Muscle layer of colon (tissue), 2 donors: Measurements from ENCODE around the gene TMEM225B.
"Not testable (repeated sequence)": the region's sequence is repeated elsewhere in the genome, so short reads cannot be mapped to it uniquely, and the experiment has no call there.

Experiments
- H3K27ac ChIP-seq: one replicate; pipeline ENCODE4 v1.7.0; 2013; ENCODE audit warnings: low read depth, mild to moderate bottlenecking, low read length, moderate library complexity
- H3K27me3 ChIP-seq, 2 donors: one replicate each; pipeline ENCODE4 v1.7.0; 2013; ENCODE audit warnings: low read length in 2 of 2, mild to moderate bottlenecking in 2 of 2; ENCODE audit not compliant: insufficient read depth in 2 of 2, control insufficient read depth in 1 of 2
- H3K36me3 ChIP-seq: one replicate; pipeline ENCODE4 v1.7.0; 2013; ENCODE audit warnings: mild to moderate bottlenecking, low read length; ENCODE audit not compliant: insufficient read depth
- H3K4me1 ChIP-seq: one replicate; pipeline ENCODE4 v1.7.0; 2013; ENCODE audit warnings: mild to moderate bottlenecking, low read length; ENCODE audit not compliant: insufficient read depth
- H3K4me3 ChIP-seq, 2 donors: one replicate each; pipeline ENCODE4 v1.7.0; 2013; ENCODE audit warnings: low read length in 2 of 2, low read depth in 1 of 2, mild to moderate bottlenecking in 1 of 2, moderate library complexity in 1 of 2
- H3K9ac ChIP-seq: one replicate; pipeline ENCODE4 v1.7.0; 2013; ENCODE audit warnings: low read length
- H3K9me3 ChIP-seq: one replicate; pipeline ENCODE4 v1.7.0; 2013; ENCODE audit warnings: mild to moderate bottlenecking, low read length
- donor health status: abdominal sarcoma.
- donor health status: Adenocarcinoma of cecum.

Gene TMEM225B

DNA sequence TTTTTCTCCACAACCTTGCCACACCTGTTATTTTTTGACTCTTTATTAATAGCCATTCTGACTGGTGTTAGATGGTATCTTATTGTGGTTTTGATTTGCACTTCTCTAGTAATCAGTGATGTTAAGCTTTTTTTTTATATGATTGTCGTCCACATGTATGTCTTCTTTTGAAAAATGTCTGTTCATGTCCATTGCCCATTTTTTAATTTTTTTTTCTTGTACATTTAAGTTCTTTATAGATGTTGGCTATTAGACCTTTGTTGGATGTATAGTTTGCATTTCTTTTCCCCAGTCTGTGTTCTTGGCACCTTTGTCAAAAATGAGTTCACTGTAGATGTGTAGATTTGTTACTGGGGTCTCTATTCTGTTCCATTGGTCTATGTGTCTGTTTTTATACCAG is 47.5 kb downstream of the TMEM225B start:
- Histone ChIP-seq H3K27me3 (no peaks in the 10 kb centered on the region), H3K9me3 (no peaks in the 10 kb centered on the region), H3K9ac (no peak overlapping the region), H3K4me1 (no peaks in the 10 kb centered on the region), H3K27ac (no peak overlapping the region), H3K36me3 (peaks cover 8% of the 10 kb centered on the region), H3K4me3 (no peak overlapping the region)

DNA sequence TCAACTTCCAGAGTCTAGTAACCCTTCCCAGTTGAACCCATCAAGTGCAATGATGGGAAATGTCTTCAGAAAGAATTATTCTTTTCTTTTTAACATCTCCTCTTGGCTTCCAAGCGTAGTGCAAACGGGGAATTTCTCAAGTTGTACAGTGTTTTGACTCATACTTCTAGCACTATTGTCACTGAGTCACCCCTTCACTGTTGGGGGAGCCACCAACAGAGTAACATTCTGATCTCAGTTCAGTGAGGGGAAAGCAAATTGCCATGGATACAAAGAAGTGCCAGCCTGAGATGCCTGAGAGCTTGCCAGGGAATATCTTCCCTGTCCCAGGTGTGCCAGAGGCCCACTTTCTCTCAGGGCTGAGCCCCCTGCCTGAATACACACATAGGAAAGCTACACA is 50.8 kb downstream of the TMEM225B start:
- Histone ChIP-seq H3K9me3 (no peaks in the 10 kb centered on the region), H3K27ac (no peak overlapping the region), H3K36me3 (peaks cover 4% of the 10 kb centered on the region), H3K9ac (no peak overlapping the region), H3K4me3 (no peak overlapping the region), H3K27me3 (no peaks in the 10 kb centered on the region), H3K4me1 (no peaks in the 10 kb centered on the region)

DNA sequence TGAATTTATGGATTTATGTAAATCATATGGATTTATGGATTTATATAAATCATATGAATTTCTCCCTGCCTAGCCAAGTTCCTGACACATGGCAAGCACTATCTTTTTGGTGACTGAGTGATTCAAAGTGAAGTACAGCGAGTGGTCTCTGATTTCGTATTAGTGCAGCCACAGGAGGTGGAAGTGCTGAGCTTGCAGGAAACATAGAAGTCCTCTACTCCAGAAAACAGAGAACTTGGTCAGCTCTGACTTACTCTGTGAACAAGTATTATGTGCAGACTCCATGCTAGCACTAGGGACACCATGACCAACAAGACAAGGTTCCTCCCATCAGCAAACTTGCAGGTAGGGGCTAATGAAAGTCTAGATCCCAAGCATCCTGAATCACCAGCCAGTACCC is 53.2 kb downstream of the TMEM225B start:
- Histone ChIP-seq H3K27ac (no peak overlapping the region), H3K4me1 (no peaks in the 10 kb centered on the region), H3K4me3 (no peak overlapping the region), H3K9me3 (no peaks in the 10 kb centered on the region), H3K27me3 (no peaks in the 10 kb centered on the region), H3K36me3 (no peaks in the 10 kb centered on the region), H3K9ac (no peak overlapping the region)

DNA sequence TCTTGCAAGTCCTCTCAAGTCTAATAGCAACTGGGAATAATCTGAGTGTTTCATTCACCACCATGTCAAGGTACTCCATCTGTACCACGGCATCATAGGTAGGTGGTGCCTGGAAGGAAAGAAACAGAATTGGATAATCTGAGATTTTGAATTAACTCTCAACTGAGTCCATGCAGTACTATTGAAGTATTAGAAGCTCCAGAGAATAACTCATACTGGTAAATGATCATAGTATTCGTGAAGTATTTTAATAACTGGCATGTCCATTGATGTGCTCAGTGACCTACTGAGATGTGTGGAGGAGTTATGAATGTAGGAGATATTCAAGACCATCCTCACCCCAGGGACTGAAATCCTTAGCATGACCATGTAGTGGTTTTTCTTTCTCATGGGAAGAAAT is 54.6 kb downstream of the TMEM225B start:
- no peaks in the 10 kb centered on the region for H3K27me3 ChIP-seq
- no peak overlapping the region for H3K27ac ChIP-seq
- H3K9ac ChIP-seq = no peak overlapping the region
- no peak overlapping the region for H3K4me3 ChIP-seq
- no peaks in the 10 kb centered on the region for H3K9me3 ChIP-seq
- no peaks in the 10 kb centered on the region for H3K4me1 ChIP-seq
- no peaks in the 10 kb centered on the region for H3K36me3 ChIP-seq

DNA sequence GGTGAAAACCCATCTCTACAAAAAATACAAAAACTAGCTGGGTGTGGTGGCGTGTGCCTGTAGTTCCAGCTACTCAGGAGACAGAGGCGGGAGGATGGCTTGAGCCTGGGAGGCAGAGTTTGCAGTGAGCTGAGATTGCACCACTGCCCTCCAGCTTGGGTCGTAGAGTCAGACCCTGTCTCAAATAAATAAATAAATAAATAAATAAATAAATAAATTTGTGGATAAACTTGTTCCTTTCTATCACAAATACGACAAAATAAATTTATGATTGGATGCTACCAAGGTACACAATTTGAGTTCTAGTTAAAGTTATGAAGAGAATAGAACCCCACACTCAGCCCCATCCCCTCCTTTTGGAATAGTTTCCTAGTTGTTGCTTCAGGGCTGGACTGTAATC is 55.2 kb downstream of the TMEM225B start:
- not testable (repeated sequence) for H3K9me3 ChIP-seq, H3K27me3 ChIP-seq, H3K4me1 ChIP-seq

DNA sequence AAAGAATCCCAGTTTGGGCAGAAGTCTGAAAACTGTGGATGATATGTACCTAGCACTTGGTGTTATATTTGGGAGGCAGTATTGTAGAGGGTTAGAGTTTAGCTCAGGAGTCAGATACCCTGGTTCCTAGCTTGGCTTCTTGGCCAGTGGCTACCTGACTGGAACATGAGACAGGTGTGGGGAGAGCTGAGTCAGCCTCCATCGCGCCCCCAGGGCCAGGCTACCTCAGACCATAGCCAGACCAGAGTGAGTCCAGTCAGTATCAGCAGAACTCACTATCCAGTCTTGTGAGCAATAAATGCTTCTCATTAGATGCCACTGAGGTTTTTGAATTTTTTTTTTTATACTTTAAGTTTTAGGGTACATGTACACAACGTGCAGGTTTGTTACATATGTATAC is 55.7 kb downstream of the TMEM225B start:
- Histone ChIP-seq H3K9me3 (no peaks in the 10 kb centered on the region), H3K27me3 (no peaks in the 10 kb centered on the region), H3K27ac (no peak overlapping the region), H3K4me3 (no peak overlapping the region), H3K36me3 (no peaks in the 10 kb centered on the region), H3K9ac (no peak overlapping the region), H3K4me1 (no peaks in the 10 kb centered on the region)

More for the DNA sequence above, 55.2 kb downstream of the TMEM225B start:
- not testable (repeated sequence) for H3K4me3 ChIP-seq, H3K36me3 ChIP-seq, H3K27ac ChIP-seq, H3K9ac ChIP-seq

DNA sequence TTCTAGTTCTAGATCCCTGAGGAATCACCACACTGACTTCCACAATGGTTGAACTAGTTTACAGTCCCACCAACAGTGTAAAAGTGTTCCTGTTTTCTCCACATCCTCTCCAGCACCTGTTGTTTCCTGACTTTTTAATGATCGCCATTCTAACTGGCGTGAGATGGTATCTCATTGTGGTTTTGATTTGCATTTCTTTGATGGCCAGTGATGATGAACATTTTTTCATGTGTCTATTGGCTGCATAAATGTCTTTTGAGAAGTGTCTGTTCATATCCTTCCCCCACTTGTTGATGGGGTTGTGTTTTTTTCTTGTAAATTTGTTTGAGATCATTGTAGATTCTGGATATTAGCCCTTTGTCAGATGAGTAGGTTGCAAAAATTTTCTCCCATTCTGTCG is 56.6 kb downstream of the TMEM225B start:
- H3K27me3 ChIP-seq, H3K9ac ChIP-seq, H3K4me1 ChIP-seq, H3K36me3 ChIP-seq, H3K4me3 ChIP-seq, H3K27ac ChIP-seq, H3K9me3 ChIP-seq: not testable (repeated sequence)

DNA sequence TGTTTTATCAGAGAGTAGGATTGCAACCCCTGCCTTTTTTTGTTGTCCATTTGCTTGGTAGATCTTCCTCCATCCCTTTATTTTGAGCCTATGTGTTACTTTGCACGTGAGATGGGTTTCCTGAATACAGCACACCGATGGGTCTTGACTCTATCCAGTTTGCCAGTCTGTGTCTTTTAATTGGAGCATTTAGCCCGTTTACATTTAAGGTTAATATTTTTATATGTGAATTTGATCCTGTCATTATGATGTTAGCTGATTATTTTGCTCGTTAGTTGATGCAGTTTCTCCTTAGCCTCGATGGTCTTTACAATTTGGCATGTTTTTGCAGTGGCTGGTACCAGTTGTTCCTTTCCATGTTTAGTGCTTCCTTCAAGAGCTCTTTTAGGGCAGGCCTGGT is 59.8 kb downstream of the TMEM225B start:
- not testable (repeated sequence) for H3K27ac ChIP-seq, H3K36me3 ChIP-seq, H3K9ac ChIP-seq, H3K4me3 ChIP-seq, H3K27me3 ChIP-seq, H3K9me3 ChIP-seq, H3K4me1 ChIP-seq
